ENCODE measurements around the gene N4BP2L2. TPM values are rescaled to one million over a fixed set of nuclear protein-coding genes. Genes with fewer than 3 reads are reported as not detected.

Gene N4BP2L2
- total and polyA plus RNA-seq, 2 experiments from 2014 or later, result 63.1 to 160 TPM

GRCh38 chr13:32474999-32475792 is 63.4 kb downstream of the N4BP2L2 start (continued):
- no peak for TF ChIP-seq ZNF462 (CRISPR knock-in tag; IDR thresholded peaks at IDR 0.05)
- no peak for TF ChIP-seq REST (IDR thresholded peaks at IDR 0.05; ENCODE audit: unreplicated experiment)
- no peak for TF ChIP-seq CTCF (conservative IDR thresholded peaks at IDR 0.05; ENCODE audit: low read depth in 2 of 2)
- no peak for TF ChIP-seq ZNF331 (CRISPR knock-in tag; IDR thresholded peaks at IDR 0.05; ENCODE audit: low read depth)

Data from GM23338 (cell line).